Stimulated activated CD8-positive, alpha-beta memory T cell treated with anti-CD3 and anti-CD28 coated beads, Interleukin-12 subunit alpha, Interleukin-12 subunit beta, amount 100 ng/mL, for 1 hour (primary cell): ENCODE results near the gene SLC7A8.
"Not testable (repeated sequence)": the region's sequence is repeated elsewhere in the genome, so short reads cannot be mapped to it uniquely, and the experiment has no call there.

Experiments used
- DNase-seq: peaks from one replicate; pipeline ENCODE4 v3.0.0-alpha.2; 2020; ENCODE audit warnings: low read depth

Gene SLC7A8

DNA sequence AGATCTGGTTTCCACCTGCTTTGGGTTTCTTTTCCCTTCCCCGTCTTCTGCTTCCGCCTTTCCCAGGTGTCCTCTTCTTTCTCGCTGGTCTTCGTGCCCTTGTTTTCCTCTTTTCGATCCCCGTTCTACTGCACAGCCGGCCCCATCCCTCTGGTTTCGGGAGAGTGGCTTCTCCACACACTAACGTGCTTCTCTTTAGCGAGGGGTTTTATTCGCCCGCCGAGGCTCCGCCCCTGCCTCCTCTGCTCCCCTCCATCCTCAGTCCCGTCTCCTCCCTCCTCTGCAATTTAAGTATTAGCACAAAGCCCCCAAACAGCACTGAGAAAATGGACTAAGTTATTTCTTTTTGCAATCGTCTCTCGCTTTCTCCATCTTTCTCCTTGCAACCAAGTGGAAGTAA is at the start of gene SLC7A8:
SLC7A8 (minus strand) TSS at position 182 of the 400 bp plus-strand sequence. CDS start 746 bp downstream, outside the sequence.
- no peak for DNase-seq

DNA sequence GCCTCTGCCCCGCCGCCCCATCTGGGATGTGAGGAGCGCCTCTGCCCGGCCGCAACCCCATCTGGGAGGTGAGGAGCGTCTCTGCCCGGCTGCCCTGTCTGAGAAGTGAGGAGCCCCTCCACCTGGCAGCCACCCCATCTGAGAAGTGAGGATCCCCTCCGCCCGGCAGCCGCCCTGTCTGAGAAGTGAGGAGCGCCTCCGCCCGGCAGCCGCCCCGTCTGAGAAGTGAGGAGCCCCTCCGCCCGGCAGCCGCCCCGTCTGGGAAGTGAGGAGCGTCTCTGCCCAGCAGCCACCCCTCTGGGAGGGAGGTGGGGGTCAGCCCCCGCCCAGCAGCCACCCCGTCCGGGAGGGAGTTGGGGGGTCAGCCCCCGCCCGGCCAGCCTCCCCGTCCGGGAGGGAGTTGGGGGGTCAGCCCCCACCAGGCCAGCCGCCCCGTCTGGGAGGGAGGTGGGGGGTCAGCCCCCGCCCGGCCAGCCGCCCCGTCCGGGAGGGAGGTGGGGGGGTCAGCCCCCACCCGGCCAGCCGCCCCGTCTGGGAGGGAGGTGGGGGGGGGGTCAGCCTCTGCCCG is 48.9 kb upstream of the SLC7A8 start:
- DNase-seq = not testable (repeated sequence)

DNA sequence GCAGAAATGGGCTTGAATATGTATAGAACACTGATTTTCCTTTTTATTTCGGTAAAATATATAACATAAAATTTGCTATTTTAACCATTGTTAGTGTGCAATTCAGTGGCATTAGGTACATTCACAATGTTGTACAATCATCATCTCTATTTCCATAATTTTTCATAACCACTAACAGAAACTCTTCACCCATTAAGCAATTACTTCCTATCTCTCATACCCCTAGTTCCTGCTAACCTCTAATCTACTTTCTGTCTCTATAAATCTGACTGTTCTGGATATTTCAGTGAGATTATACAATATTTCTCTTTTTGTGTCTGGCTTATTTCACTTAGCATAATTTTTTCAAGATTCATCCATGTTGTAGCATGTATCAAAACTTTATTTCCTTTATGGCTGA is 45.4 kb upstream of the SLC7A8 start:
- no peak for DNase-seq

DNA sequence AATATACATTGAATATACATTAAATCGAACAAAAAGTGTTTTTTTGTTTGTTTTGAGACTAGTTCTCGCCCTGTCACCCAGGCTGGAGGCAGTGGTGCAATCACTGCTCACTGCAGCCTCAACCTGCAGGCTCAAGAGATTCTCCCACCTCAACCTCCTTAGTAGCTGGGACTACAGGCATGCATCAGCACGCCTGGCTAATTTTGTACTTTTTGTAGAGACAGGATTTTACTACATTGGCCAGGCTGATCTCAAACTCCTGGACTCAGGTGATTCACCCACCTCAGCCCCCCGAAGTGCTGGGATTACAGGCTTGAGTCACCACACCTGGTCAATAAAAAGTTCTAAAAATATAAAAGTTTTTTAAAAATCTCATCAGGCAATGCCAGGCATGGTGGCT is 44.1 kb upstream of the SLC7A8 start:
- no peak for DNase-seq

DNA sequence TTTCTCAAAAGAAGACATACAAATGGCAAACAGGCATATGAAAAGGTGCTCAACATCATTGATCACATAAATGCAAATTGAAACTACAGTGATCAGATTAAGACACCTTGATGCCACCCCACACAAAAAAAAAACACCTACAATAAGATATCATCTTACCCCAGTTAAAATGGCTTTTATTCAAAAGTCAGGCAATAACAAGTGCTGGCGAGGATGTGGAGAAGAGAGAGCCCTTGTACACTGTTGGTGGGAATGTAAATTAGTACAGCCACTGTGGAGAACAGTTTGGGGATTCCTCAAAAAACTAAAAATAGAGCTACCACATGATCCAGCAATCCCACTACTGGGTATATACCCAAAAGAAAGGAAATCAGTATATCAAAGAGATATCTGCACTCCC is 41.5 kb upstream of the SLC7A8 start:
- DNase-seq = not testable (repeated sequence)

DNA sequence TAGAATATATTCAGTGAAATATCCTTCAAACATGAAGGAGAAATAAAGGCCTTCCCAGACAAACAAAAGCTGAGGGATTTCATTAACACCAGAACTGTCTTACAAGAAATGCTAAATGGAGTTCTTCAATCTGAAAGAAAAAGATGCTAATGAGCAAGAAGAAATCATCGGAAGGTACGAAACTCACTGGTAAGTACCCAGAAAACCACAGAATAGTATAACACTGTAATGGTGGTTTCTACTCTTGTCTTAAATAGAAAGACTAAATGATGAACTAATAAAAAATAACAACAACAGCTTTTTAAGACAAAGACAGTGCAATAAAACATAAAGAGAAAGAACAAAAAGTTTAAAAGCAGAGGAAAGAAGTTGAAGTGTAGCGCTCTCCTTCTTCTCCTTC is 35.6 kb upstream of the SLC7A8 start:
- no peak for DNase-seq

DNA sequence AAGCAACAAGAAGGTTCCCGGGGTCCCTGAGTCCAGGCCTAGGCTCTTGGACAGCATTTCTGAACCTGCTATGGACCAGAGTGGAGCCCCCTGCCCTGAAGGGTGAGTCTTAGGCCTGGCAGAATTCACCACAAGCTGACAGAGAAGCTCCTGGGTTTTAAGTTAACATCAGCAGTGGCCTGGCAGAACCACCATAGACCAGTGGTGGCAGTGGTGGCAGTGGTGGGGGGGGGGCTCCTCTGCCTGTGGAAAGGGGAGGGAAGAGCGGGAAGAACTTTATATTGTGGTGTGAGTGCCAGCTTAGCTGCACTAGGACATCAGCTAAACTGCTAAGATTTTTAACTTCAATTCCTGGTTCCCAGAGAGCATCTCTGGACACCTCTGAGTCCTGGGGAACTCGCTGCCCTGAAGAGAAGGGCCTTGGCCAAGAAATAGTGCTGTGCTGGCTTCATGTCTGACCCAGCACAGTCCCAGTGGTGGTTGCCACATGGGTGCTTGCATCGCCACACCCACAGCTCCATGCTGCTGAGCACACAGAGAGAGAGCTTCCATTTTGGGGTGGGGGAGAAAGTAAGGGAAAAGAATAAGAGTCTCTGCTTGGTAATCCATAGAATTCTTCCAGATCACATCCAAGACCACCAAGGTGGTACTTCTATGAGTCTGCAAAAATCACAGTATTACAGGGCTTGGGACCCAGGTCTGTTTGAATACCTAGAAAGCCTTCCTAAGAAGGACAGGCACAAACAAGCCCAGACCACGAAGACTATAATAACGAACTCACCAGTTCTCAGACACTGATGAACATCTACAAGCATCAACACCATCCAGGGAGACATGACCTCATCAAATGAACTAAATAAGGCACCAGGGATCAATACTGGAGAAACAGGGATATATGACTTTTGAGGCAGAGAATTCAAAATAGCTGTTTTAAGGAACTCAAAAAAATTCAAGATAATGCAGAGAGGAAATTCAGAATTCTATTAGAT is 33.9 kb upstream of the SLC7A8 start:
- DNase-seq = no peak

DNA sequence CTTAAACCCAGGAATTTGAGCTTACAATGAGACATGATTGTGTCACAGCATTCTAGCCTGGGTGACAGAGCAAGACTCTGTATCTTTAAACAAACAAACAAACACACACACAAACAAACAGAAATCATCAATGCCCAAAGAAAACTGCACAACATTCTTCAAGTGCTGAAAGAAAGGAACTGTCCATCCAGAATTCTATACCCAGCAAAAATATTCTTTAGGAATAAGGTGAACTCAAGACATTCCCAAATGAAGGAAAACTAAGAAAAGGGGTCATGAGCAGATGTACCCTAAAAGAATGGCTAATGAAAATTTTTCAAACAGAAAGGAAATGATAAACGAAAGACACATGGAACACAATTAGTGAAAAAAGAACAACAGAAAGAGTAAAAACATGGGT is 32.0 kb upstream of the SLC7A8 start:
- no peak for DNase-seq

DNA sequence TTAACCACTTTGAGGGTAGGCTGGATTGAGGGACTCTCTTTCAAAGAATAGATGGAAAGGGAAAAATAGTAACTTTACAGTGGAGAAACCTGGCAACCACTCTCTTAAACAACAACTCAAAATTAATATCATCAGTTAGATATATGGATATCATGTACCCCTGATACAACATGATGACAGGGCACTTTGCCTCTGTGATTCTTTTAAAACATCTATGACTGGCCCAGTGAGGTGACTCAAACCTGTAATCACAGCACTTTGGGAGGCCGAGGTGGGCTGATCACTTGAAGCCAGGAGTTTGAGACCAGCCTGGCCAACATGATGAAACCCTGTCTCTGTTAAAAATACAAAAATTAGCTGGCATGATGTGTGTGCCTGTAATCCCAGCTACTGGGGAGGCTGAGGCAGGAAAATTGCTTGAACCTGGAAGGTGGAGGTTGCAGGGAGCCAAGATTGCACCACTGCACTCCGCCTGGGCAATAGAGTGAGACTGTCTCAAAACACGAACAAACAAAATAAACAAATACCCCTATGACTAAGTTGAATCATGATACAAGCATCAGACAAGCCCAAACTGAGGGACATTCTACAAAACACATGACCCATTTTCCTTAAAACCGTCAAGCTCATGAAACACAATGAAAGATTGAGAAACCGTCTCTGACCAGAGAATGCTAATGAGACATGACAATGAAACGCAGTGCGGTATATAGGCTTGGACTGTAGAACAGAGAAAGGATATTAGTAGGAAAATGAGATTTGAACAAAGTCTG is 26.4 kb upstream of the SLC7A8 start:
- DNase-seq = no peak

DNA sequence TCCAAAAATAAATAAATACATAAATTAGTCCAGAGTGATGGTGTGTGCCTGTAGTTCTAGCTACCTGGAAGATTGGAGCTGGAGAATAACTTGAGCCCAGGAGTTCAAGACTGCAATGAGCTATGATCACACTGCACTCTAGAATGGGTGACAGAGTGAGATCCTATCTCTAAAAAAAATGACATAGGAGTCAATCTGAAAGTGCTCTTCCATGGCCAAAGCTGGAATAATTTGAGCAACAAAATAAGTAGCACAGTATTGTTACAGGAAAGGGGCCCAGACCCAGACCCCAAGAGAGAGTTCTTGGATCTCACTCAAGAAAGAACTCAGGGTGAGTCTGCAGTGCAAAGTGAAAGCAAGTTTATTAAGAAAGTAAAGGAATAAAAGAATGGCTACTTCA is 24.9 kb upstream of the SLC7A8 start:
- no peak for DNase-seq

DNA sequence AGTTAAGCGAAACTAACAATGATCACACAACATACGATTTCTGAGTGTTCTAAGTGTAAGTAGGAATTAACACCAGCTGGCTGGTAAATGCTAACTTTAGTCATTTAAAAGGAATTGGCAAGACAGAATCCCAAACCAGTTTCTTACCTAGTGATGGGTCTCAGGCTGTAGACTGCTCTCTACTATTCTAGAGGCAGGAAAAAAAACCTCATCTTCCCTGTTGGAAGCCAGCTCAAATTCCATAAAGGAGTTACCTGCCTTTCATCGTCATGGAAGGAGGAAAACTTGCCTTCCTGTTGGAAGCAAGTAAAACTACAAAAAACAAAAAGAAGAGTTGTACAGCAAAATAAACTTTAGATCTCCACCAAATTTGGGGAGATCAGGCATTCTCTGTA is 23.7 kb upstream of the SLC7A8 start:
- no peak for DNase-seq

DNA sequence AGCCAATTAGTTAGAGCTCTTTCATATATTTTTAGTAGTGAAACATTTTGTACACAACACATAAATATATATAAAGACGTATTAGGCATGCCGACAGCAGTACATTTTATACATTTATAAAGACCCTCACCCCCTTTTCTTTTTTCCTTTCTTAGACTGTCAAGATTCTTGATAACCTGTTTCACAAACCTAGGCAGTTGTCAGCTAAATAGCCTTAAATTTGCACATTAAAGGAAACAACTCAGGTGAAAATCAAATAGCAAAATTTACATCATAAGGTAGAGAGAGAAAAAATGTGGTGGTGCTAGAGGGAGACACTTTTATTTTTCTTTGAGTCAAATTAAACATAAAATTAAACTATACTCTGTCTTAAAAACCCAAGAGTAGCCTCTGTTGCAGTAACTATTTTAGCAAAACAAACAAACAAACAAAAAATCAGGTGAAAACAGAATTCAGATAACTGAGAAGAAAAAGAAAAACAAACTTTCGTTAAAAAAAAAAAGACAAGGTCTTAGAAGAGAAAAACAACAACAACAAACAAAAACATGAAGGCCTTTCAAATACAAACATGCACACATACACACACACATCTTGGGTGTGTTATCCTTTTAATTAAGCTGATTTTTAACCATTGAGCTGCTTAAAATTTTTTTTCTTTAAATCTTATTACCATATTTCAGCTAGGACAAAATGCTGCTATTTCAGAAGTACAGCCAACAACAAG is 23.1 kb upstream of the SLC7A8 start:
- no peak for DNase-seq

DNA sequence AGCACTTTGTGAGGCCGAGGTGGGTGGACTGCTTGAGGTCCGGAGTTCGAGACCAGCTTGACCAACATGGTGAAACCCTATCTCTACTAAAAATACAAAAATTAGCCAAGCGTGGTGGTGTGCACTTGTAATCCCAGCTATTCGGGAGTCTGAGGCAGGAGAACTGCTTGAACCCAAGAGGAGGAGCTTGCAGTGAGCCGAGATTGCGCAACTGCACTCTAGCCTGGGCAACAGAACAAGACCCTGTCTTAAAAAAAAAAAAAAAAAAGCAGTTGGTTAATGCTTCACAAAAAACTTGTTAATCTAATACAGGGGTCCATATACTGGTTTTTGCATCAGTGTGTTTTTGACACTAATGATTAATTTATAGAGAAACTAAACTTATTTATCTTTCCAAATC is 18.5 kb upstream of the SLC7A8 start:
- DNase-seq = no peak

DNA sequence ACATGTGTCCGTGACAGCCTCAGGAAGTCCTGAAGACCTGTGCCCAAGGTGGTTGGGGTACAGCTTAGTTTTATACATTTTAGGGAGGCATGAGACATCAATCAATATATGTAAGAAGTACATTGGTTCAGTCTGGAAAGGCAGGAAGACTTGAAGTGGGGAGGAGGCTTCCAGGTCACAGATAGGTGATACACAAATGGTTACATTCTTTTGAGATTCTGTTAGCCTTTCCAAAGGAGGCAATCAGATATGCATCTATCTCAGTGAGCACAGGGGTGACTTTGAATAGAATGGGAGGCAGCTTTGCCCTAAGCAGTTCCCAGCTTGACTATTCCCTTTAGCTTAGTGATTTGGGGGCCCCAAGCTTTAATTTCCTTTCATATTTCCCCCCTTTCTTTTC is 15.7 kb upstream of the SLC7A8 start:
- not testable (repeated sequence) for DNase-seq

DNA sequence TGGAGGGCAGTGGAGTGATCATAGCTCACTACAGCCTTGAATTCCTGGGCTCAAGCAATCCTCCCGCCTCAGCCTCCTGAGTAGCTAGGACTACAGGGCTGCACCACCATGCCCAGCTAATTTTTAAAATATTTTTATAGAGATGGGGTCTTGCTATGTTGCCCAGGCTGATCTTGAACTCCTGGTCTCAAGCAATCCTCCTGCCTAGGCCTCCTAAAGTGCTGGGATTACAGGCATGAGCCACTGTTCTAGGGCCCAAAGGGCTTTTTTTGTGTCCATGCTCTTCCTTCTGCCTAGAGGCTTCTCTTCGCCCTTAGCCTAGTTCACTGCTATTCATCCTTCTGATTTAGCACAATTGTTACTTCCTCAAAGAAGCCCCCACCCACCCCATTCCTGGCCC is 13.0 kb upstream of the SLC7A8 start:
- not testable (repeated sequence) for DNase-seq

DNA sequence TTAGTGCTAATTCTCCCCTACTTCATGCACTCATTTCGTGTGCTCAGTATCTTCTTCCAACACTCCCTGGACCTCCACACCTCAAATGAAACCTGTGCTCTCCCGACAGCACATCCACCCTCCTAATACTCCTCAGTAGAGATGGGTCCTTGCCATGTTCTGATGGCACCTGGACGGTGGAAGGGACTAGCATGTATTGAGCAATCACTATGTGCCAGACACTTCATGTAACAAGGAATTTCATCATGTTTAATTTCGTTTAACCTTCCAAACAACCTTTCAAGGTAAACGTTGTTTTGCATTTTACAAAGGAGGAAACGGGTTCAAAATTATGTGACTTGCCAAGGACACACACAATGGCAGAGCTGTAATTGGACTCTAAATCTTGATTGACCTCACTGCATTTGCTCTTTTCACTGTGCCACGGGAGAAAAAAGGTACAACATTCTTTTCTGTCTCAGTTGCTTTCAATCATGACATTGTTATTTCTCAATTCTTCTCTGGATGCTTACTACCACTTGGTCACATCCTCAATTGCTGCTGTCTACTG is 12.2 kb upstream of the SLC7A8 start:
- DNase-seq = no peak

DNA sequence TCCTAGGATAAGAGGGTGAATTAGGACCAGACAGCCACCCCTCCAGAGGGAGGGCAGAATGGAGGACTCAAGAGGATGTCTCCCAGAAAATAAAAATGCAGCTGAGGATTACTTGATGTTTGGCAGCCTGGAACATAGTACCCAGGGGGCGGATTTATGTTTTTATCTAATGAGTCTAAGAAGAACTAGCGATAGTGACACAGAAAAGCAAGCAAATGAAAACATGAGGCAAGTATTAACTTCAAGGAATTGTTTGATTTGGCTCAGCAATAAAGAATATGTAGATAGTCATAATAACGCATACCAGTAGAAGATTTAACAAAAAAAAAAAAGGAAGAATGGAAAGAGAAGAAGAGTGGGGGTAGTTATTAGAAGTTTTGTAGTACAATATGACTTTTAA is 10.0 kb upstream of the SLC7A8 start:
- DNase-seq = no peak

DNA sequence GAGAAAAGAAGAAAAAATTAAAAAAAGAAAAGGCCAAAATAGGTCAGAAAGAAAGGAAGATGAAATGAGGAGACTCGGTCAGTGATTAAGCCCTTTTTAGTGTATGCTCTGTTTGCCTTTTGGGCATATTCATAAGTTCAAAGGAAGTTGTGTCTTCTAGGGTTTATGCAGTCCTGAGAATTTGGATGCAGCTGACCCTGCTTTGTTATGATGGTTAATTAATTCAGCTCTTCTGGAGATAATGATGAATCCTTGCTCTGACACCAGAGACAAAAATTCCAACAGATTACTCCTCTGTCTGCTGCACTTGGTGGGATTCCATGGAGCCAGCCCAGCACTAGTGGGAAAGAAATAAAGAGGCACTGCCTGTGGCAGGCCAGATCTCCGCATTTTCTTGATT is 4.5 kb upstream of the SLC7A8 start:
- DNase-seq = no peak

DNA sequence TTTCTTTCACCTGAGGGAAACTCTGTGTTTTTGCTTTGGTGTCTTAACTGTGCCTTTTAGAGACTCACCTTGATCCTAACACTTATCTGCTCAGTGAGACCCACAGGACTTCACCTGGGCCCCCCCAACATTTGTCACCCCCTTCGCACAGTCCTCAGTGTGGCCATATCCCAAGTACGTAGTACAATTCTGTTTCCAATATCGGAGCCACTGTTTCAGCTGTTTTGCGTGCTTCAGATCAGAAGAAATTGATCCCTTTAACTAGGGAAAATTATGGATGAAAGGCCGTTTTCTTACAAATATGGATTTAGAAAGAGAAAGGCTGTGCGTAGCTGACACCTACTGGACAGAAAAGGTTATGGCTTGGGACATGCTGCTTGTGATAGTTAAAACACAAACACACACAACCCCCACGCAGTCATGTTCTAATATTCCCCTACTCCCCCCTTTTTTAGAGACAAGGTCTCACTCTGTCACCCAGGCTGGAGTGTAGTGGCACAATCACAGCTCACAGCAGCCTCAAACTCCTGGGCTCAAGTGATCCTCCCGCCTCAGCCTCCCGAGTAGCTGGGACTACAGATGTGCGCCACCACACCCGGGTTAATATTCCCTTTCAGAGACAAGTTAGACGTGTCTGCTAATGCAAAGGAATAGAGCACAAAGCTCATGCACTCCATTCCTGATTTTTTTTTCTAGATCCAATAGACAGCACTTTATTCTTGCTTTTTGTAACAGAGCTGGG is 3.6 kb upstream of the SLC7A8 start:
- no peak for DNase-seq

DNA sequence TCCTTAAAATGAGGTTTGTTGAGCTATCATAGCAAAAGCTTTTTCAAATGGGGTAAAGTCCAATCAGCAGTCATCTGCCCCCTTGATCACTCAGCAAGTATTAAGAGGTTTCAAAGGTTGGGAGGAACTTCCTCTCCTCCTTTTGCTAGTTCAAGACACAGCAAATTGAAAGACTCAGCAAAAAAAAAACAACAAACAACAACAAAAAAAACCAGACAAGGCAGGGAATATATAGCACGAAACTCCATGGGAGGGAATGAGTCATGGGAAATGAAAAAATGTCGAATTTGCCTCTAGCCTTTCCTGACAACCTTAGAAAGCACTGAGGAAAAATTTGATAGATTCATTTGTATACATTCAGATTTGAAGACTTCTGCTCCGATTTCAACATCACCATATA is 1.6 kb upstream of the SLC7A8 start:
- DNase-seq = no peak

DNA sequence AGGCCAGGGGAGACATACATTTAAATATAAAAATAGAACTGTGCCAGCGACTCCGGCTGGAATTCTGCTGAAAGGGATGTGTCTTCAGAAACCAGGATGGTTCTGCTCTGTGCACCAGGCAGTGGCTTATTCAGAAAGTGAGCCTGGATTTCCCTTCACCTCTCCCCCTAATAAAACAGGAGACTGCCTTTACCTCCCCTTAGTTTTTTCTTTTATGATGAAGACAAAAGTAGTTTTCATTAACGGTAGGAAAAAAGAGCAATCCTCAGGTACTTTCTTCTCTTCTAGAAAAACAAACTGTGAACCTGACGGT is 346 bp downstream of the SLC7A8 start:
- no peak for DNase-seq
